ENCODE measurements around the gene PPIL1.
"Not testable (repeated sequence)": the region's sequence is repeated elsewhere in the genome, so short reads cannot be mapped to it uniquely, and the experiment has no call there.

Gene PPIL1

GRCh38 chr6:36813047-36813446 is 61.6 kb downstream of the PPIL1 start:
- DNase-seq, result not testable (repeated sequence)

DNA sequence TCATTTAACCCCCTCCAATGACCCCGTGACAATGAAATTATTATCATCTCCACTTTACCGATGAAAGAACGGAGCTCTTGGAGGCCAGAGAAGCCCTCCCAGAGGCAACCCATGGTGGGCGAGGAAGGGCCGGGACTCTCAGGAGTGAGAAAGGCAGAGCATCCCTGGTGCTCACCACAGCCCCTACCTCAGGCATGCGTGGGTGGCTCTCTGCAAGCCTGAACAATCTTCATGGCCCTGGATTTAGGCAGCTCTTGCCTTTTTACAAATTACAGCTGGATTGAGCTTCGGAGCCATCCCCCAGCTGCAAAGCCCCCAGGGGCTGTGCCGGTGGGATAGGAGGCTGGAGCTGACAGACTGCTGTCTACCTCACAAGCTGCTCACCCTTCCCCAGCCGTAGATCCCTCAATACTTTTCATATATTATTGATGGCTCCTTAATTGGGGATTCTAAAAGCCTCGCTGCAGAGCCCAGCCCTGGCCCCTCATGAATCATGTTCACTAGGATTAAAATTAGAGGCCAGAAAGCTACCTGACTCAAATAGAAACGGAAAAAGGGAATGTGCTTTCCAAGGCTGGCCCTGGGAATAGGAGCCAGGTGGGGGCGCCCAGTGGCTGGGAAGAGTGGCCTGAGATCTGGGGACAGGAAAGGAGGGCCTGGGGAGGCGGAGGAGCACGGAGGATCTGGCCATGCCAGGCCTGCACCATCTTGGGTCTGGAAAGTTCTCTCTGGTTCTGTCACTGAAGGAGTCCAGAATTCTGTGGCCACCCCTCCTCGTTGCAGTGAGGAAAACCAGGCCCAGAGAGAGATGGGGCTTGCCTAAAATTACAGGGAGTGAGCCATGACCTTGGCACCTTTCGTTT is 64.4 kb downstream of the PPIL1 start:
- DNase-seq, result no peak

GRCh38 chr6:36809156-36809555 is 65.4 kb downstream of the PPIL1 start:
- DNase-seq, result no peak

DNA sequence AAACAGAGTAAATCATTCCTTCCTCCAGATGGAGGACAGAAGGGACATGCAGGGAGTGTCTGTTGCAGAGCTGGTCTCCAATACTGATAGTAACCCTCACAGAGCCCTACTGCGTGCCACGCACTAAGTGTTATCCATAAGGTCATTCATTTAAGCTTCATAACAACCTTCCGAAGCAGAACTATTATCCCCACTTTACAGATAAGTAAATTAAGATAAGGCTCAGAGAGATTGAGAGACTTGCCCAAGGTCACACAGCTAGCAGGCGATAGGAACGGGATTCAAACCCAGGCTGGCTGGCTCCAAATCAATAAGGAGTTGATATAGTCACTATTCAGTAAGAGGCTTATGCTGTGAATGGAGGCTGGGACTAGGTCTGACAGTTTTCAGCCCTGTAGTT is 66.0 kb downstream of the PPIL1 start:
- DNase-seq, result no peak

DNA sequence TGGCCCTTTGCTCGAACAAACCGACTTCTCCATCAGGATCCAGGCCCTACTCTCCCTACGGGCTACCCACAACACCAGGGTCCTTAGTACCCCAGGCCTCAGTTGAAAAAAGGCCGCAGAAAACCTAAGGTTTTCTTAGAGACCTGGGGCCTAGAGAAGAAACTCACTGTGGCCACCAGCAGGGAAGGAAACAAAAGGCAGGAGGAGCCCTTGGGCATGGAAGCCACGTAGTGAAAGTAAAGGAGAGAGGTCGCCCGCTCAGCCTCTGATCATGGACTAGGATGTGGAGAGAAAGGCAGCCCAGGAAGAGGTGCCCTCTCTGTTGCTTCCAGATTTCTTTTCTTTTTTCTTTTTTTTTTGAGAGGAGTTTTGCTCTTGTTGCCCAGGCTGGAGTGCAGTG is 66.9 kb downstream of the PPIL1 start:
- DNase-seq, result no peak

- no peak for DNase-seq
Measured at GRCh38 chr6:36807143-36807542, 67.5 kb downstream of the PPIL1 start.

DNA sequence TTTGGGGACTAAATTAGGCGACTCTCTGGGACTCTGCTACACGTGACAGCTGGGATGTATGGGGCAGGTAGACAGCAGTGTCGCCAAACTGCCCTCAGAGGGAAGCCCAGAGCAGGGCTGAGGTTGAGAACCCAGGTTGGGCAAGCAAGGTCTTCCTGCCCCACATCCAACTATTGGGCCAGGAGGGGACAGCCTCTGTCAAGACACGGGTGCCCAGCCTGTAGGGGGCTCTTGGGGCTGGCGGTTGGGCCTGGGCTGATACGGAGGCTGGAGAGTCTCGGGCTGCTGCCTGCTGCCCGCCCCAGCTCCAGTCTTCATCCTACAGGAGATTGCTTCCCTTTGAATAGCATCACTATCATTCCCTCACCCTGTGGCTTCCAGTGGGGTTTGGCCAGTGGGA is 68.7 kb downstream of the PPIL1 start:
- DNase-seq, result no peak

DNA sequence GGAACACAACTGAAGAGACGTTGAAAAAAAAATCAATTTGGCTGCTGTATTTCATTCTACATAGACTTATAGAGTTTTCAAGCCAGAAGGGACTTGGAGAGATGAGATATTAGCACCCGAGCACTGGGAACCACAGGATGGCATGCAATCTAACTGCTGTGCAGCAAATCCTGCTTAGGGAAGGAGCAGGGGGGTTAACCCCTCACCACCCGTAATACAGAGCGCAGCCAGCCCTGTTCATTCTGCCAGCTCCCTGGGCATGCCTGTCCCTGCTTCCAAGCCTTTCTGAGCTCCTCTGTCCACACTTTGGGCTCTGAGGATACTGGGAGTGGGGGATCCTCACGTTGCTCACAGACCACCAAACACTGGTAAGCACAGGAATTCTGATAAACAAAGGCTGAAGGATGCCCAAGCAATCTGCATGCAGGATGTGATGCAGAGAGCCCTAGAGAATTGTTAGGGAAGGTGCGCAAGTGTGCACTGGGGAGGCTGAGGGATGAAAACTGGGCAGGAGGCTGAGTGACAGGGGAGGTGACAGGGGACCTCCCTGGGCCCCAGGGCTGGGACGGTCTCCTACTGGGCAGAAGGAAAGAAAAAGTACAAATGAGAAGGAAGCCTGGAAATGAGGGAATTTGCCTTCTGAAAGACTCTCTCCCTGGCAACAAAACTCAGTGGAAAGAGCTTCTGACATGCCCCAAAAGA is 69.4 kb downstream of the PPIL1 start:
- DNase-seq, result no peak

All from activated gamma-delta T cell treated with Interleukin-2 at 50 U/mL for 16 hours (primary cell).